Liver (tissue), 3 donors: ENCODE data around the gene FKBP5.

ENCODE experiments used
- CTCF ChIP-seq: fragments of 150-350 bp; IDR thresholded peaks from 2 replicates; pipeline ENCODE4 v1.5.1; 2017; ENCODE audit warnings: improper control_type of control experiment, low read depth, low read length; ENCODE audit not compliant: missing input control
- EGR1 ChIP-seq, 2 donors: IDR thresholded peaks; 2 replicates each; pipeline ENCODE4 v1.6.1; 2016 to 2018; ENCODE audit warnings: antibody characterized with exemption in 2 of 2, low read depth in 2 of 2
- JUND ChIP-seq, 2 donors: IDR thresholded peaks; 2 replicates each; pipeline ENCODE4 v1.6.1; 2016; ENCODE audit warnings: antibody characterized with exemption in 2 of 2
- RAD21 ChIP-seq, 2 donors: IDR thresholded peaks; 2 replicates each; pipeline ENCODE4 v1.6.1; 2016; ENCODE audit warnings: antibody characterized with exemption in 2 of 2, mild to moderate bottlenecking in 2 of 2
- SP1 ChIP-seq: IDR thresholded peaks from 2 replicates; pipeline ENCODE4 v1.6.1; 2018; ENCODE audit warnings: antibody characterized with exemption, mild to moderate bottlenecking
- YY1 ChIP-seq: IDR thresholded peaks from 2 replicates; pipeline ENCODE4 v1.6.1; 2016; ENCODE audit warnings: antibody characterized with exemption, mild to moderate bottlenecking
- TF ChIP-seq, protein P1 (sequence below): IDR thresholded peaks from 2 replicates; pipeline ENCODE4 v1.6.1; 2016; ENCODE audit warnings: antibody characterized with exemption
- donor health status: healthy.
- donor health status: healthy.

- TF ChIP-seq CTCF = no peak
- no peak for TF ChIP-seq EGR1 (IDR thresholded peaks at IDR 0.05; ENCODE audit: low read depth in 2 of 2)
- TF ChIP-seq YY1 = no peak
- no peak for TF ChIP-seq RAD21 (IDR thresholded peaks at IDR 0.05)
- TF ChIP-seq JUND (IDR thresholded peaks at IDR 0.05) = no peak
- TF ChIP-seq SP1 = no peak
- TF ChIP-seq, protein P1, sequence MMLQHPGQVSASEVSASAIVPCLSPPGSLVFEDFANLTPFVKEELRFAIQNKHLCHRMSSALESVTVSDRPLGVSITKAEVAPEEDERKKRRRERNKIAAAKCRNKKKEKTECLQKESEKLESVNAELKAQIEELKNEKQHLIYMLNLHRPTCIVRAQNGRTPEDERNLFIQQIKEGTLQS = no peak
Measured at GRCh38 chr6:35547676-35548075, 141.0 kb downstream of the FKBP5 start.
